C1 segment of cervical spinal cord (tissue), 14 donors: ENCODE measurements around the gene IGF1R.
"Not testable (repeated sequence)": the region's sequence is repeated elsewhere in the genome, so short reads cannot be mapped to it uniquely, and the experiment has no call there.

Experiments used
- DNase-seq, 14 donors: peaks; one replicate each; lab custom pipeline; 2025; lab: John Stamatoyannopoulos, UW

IGF1R gene

DNA sequence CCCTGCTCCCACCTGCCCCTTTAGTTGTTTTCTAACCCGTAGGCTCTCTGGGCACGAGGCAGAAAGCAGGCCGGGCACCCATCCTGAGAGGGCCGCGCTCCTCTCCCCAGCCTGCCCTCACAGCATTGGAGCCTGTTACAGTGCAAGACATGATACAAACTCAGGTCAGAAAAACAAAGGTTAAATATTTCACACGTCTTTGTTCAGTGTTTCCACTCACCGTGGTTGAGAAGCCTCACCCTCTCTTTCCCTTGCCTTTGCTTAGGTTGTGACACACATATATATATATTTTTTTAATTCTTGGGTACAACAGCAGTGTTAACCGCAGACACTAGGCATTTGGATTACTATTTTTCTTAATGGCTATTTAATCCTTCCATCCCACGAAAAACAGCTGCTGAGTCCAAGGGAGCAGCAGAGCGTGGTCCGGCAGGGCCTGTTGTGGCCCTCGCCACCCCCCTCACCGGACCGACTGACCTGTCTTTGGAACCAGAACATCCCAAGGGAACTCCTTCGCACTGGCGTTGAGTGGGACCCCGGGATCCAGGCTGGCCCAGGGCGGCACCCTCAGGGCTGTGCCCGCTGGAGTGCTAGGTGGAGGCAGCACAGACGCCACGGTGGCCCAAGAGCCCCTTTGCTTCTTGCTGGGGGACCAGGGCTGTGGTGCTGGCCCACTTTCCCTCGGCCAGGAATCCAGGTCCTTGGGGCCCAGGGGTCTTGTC, 310.7 kb downstream of the IGF1R start:
- DNase-seq, result no peak

DNA sequence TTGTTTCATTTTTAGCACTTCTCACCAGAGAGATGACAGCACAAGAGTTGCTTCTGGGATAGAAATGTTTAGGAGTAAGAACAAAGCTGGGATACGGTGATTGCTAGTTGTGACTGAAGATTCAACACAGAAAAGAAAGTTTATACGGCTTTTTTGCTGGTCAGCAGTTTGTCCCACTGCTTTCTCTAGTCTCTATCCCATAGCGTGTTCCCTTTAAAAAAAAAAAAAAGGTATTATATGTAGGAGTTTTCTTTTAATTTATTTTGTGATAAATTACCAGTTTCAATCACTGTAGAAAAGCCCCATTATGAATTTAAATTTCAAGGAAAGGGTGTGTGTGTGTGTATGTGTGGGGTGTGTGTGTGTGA, 311.3 kb downstream of the IGF1R start:
- DNase-seq, result no peak

DNA sequence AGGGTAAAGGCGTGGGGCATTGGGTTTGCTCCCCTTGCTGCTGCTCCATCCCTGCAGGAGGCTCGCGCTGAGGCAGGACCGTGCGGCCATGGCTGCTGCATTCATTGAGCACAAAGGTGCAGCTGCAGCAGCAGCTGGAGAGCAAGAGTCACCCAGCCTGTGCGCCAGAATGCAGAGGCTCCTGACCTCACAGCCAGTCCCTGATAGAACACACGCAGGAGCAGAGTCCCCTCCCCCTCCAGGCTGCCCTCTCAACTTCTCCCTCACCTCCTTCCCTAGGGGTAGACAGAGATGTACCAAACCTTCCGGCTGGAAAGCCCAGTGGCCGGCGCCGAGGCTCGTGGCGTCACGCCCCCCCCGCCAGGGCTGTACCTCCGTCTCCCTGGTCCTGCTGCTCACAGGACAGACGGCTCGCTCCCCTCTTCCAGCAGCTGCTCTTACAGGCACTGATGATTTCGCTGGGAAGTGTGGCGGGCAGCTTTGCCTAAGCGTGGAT, 312.3 kb downstream of the IGF1R start:
- DNase-seq, result no peak

DNA sequence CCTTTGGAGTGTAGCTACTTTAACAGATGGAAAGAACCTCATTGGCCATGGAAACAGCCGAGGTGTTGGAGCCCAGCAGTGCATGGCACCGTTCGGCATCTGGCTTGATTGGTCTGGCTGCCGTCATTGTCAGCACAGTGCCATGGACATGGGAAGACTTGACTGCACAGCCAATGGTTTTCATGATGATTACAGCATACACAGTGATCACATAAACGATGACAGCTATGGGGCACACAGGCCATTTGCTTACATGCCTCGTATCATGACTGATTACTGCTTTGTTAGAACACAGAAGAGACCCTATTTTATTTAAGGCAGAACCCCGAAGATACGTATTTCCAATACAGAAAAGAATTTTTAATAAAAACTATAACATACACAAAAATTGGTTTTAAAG, 315.1 kb downstream of the IGF1R start:
- DNase-seq, result no peak

DNA sequence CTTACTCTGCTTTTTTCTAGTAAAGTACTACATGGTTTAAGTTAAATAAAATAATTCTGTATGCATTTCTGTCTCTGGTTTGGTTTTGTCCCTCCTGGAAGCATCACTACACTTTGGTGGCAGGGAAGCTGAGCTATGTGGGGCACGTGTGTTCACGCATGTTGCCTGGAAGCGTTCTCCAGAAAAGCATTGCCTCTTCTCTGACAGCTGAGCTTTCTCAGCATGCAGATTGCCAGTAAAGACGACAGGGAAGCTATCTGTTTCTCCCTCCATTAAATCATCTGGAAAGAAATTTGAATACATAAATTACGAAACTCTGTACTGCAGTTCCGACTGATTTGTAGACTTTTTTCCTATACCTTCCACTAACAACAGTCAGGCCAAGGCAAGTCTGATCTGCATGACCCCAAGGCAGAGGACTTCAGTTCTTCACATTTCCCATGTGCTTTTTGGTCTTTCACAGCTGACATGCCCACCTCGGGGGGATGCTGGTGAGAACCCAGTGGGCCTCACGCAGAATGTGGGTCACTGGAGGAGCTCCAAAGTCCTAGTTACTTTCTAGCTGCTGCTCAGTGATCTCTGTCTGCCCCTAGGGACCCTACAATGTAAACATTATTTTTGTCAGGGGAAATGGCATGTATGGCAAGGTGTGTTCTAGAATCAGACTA, 316.3 kb downstream of the IGF1R start:
- DNase-seq, result no peak

DNA sequence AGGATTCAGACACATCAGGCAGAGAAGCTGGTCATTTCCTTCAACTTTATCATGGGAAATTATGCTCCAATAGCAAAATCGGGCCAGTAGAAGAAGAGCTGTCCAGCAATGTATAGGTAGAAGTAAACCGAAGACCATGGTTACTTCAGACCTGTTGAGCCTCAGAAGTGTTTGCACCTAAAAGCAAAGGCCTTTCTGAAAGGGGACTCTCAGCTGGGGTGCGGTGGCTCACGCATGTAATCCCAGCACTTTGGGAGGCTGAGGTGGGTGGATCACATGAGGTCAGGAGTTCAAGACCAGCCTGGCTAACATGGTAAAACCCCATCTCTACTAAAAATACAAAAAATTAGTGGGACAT, 316.8 kb downstream of the IGF1R start:
- DNase-seq, result not testable (repeated sequence)

DNA sequence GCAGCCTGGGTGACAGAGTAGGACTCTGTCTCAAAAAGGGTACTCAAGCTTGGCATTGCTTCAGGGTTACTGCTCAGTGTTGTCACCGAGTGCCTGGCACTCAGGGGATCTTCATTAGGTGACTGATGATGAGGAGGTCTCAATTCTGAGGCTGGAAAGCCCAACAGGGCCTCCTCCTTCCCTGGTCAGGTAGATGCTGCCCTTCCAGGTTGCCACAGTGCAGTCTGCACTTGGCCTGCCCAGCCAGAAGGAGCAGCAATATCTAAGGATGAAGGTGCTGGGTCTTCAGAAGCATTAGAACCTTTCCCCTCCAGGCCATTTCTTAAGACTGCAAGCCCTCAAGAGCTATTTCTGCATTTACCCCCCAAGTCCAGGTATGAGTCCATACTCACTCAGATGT, 317.3 kb downstream of the IGF1R start:
- no peak for DNase-seq

DNA sequence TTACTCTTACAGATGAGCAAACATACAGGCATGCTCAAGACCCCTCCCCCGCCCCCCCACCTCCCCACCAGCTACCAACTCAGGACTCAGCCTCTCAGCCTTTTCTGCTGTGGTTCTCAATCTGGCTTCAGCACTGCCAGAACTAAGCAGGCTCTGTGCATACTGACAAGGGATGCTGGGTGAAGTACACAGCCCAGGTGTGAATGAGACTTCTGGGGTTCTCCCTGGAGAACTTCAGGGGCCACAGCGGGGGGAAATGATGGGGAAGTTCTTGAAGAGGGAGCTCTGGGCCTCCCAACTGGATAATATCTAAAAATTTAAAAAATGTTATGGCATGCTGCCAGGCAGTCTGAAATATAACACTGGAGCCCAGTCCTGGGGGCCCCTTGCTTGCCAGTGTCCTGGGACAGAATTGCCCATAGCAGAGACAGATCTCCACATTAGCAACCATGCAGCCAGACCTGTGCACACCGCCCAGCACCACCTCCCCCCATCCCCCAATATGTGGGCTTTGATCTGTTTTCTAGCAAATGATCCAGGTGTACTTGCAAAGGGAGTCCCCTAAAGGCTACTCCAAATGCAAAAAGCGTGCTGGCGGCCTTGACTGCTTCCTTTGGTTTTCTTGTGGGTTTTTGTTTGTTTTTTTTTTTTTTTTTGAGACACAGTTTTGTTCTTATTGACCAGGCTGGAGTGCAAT, 317.9 kb downstream of the IGF1R start:
- no peak for DNase-seq

DNA sequence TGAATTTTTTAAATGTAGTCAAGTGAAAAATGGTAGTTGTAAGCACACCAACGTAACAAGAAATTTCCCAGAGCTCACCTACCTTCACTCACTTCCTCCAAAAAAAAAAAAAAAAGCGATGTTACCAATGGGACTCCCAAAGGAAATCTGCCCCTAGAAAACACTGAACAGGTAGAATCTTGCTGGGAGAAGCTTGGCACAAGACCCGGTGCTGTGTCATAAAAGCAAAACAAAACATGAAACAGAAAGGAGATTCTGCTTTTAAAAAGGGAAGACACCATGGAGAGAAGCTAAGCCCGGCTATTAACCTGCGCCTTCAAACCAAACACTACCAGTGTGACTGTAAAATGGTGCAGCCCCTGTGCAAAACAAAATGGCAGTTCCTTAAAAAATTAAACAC, 318.8 kb downstream of the IGF1R start:
- no peak for DNase-seq

DNA sequence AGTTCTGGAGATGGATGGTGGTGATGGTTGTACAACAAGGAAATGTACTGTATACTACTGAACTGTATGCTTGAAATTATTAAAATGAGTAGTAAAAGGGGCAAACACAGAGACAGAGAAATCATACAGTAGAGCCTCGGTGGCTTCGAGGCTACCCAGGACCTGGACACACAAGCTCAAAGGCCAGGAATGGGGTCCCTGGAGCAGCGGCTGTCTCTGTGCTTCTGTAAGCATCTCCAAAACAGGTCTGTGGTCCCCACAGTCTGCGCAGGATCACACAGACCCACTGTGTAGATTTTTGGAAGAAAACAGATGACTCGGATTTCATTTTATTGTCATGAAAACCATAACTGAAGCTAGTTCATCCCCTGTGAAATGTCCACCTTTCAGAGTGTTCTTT, 319.6 kb downstream of the IGF1R start:
- no peak for DNase-seq

DNA sequence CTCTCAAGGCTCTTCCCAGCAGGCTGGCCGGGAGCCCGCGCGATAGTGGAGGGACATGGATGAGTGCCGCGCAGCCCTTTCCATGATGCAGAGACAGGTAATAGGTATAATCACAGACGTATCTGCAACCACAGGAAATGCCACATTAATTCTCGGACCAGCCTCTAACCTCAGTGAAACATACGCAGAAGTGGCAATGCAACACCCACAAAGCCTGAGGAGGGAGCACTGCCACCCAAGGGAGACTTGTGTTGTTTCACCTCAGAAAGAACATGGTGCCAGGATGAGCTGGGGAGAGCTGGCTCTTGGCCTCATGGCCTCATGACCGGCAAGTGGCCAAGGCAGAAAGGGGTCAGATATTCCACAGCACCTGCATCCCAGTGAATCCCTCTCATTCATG, 320.2 kb downstream of the IGF1R start:
- DNase-seq, result no peak

DNA sequence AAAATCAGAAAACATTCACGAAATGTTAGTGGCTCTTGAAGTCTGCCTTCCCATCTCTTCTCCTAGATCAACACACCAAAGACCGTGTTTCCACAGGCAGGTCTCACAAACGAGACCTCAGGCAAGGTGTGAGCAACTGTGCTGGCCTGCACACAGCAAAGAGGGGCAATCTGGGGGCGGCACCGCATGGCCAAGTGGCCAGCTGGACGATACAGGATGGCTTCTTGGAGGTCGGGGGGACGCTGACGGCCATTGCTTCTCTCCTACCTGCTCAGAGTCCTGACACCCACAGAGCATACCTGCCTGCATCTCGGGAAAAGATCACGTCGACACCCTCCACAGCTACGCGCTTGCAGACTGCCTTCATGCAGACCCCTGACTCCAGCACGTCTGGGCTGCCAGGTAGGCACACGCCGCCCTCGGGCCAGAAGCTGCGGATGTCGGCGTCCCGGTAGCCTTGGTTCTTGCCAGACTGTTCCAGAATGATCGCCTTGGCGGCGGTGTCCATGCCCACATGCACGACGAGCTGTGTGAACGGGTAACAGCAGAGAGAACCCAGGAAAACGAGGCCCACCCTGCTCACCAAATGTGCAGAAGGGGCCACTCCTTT, 320.9 kb downstream of the IGF1R start:
- DNase-seq, result no peak

DNA sequence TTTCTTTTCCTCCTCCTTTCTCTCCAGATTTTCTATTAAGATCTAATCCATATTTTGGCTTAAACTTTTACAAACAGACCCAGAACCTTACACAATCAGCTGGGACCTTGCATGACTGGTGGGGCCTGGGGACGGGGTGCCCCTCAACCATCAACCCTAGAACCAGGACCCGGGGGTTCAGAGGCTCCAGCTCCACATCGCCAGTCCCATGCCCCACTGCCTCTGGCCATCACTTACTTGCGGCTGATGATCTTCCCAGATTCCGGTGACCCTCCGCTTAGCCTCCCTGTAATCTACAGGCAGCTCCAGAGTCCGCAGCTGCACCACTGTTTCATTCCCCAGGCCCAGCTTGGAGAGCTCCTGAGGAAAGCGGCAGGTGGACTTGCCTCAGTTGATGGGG, 322.5 kb downstream of the IGF1R start:
- no peak for DNase-seq

DNA sequence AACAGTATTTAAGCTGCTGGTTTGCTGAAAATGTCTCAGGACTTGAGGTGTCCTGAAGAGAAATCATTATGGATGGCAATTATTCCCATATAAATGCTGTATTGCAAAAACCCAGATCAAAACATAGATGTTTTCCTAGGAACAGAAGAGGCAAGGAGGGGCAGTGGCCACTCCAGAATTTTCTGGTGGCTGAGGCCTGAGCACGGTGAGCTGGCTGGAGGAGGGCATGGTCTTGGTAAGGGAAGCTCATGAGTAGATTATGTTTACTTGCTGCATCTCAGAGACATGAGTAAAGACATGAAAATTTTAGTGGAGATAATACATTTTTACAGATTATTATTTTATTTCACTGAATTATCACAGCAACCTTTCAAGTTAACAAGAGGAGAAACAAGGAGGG, 328.2 kb downstream of the IGF1R start:
- DNase-seq, result no peak

DNA sequence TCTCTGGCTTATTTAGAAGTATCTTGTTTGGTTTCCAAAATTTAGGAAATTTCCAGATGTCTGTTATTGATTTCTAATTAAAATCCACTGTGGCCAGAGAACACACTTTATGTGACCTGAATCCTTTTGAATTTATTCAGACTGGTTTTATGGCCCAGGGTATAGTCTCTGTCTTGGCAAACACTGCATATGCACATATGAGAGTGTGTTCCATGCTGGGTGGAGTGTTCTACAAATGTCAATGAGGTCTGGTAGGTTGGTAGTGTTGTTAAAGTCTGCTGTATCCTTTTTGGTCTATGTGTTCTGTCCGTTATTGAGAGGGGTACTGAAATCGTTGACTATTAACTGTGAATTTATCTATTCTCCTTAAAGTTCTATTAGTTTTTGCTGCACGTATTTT, 329.1 kb downstream of the IGF1R start:
- DNase-seq, result no peak

DNA sequence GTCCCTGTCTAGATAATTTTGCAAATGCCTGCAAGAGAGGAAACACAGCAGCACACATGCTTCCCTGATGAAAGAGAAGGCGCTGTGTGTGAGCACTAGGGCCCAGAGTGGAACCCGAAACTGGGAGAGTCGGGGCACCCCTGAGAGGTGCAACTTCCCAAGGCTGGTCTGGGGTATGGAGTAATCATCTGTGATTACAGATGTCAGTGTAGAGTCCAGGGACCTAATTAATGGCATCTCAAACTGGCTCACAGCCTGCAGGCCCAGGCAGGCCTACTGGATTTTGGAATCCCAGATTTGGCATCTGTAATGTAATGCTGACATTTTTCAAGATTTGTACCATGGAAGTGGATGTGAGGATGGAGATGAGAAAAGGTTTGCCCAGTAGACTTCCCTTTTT, 329.8 kb downstream of the IGF1R start:
- DNase-seq, result no peak

DNA sequence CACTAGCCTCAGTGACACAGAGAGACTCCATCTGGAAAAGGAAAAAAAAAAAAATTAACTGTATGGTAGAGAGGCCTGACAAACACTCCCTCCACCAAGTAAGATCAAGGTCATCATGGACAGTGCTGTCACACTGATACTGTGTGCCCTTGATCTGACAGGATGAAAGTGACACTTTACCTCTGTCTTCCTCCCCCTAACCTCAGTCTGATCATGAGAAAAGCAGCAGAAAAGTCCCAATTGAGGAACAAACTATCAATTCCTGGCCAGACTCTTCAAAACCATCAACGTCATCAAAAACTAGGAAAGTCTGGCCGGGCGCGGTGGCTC, 332.5 kb downstream of the IGF1R start:
- DNase-seq, result no peak

DNA sequence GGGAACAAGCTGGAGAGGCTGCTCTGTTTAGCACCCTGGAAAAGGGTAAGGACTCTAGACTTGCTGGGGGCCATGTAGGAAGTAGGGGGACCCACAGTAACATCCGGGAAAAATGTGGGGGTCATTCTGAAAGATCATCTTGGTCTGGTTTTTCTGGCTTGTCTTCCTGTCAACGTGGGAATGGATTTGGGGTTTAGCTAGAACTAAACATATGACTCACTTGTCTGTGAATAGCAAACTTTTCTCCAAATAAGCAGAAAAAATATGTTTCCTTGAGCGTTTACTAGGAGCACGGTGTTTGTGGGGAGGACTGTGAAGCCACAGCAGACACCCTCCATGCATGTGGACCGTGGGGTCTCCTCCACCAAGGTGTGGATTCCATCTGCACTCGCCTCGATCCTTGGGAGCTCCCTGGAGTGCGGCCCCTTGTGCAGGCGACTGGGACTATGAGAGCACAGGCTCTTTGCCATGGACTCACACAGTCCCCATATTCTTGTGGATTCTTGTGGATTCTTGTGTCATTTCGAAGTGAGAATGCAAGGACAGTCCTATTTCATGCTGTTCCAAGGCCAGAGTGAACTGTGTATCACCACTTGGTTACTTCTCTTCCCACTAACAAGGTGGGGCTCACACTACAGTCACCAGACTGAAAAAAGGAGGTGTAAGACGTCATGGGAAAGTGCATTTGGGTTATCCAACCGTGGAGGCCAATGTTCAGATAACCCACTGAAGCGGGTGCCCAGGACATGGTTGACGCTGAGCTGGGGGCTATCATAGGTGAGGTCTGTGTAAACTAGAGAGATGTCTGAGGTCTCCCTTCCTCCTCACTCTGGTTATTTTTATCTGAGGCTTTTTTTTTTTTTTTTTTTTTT, 333.7 kb downstream of the IGF1R start:
- DNase-seq, result no peak

DNA sequence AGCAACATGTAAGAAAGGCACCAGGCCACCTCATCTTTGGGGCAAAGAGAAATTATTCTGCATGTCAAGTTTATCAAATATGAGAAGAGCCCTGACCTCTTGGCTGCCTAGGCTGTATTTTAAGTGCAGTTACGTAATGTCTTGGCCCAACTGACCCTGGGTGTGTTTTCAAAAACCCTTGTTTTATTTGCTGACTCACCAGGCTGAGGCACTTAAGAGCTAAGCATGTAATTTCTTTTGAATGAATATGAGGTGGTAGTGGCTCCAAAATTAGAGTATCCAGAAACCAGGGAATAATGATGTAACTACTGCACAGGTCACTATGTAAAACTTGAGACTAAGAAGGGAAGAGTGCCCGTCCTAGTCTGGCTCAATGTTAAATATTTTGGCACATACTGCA, 335.0 kb downstream of the IGF1R start:
- DNase-seq, result peak in 1 of 14 donors; percentile 5

DNA sequence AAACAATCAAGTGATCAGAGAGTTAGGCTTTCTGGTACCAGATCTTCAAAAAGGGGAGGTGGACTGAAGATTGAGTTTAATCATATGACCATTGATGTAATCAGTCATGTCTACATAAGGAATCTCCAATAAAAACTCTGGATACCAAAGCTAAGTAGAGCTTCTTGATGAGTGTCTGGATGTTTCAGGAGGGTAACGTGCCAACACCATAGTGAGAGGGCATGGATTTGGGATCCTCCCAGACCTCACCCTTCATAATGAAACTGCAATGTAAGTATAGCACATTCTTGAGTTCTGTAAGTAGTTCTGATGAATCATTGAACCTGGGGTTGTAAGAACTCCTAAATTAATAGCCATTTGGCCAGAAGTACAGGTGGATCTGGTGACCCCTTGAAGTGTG, 337.9 kb downstream of the IGF1R start:
- DNase-seq, result no peak

DNA sequence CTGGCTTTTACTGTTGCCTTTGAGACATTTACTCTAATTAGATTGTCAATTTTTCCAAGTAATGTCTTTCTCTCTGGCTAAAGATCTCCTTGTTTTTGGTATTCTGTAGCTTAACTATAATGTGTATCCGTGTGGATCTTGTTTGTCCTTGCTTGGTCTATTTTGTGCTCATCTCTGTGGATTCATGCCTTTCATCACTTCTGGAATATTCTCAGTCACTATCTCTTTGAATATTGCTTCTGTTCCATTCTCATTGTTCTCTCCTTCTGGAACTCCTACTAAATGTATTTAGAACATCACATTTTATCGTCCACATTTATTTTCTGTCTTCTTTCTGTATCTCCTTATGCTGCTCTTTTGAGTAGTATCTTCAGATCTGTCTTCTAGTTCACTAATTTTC, 346.6 kb downstream of the IGF1R start:
- DNase-seq, result no peak

DNA sequence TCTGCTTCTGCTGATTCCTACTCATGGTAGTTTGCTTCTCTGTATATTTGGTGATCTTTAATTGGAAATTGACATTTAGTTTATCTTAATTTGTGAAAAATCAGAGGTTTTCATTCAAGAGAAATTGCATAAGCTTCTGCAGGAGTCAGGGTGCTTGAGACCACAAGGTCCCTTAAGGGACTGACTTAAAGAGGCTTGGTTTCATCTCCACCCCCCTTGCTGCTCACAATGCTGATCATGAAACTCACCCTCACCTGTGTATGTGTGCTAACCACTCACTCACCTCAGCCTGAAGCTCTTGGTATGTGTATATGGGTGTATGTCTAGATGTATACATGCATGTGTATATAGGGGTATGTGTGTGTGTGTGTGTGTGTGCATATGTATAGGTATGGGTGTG, 347.8 kb downstream of the IGF1R start:
- no peak for DNase-seq
